NCI-H524 (cell line): ENCODE measurements around the gene CASR.

Experiments
- DNase-seq, 2 experiments: peaks; one replicate each; lab custom pipeline; 2025; lab: John Stamatoyannopoulos, UW

The CASR gene

DNA sequence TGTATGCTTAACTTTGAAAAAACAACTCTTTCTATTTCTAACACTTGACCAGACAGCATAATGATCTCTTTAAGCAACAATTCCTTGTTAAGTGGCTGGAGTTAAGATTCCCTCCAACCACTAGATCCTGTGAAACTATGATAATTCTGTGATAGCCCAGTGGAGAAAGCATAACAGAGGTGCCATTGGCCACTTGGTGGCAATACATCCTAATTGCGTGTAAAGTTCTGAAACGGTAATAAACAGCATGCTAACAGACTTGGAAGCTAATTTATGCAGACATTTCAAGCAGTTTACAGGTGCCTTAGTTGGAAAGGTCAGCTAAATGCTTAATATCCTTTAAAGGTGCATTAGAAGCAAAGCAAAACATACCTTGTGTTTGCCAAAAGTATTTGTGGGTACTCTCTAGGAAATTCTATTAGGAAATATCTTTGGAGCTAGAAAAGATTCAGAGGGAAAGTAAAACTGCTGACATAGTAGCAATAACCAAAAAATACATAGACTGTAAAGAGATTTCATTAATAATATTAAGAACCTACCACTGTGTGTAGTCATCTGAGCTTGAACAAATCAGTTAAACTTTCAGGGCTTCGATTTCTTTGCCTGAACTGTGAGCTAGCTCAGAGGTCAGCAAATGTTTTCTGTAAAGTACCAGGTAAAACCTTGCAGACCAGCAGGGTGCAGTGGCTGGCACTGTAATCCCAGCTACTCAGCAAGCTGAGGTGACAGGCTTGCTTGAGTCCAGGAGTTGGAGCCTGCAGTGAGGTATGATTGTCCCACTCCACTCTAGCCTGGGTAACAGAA is 122.6 kb downstream of the CASR start:
- DNase-seq = peak; percentile 1 to 56

DNA sequence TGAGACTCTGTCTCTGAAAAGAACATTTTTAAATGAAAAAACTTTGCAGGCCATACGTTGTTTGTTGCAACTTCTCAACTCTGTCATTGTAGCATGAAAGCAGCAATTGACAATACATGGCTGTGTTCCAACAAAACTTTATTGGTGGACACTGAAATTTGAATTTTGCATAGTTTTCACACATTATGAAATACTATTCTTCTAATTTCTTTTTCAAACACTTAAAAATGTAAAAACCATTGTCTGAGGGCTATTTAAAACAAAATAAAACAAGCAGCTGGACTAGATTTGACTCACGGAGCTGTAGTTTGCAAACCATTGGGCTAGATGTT is 123.1 kb downstream of the CASR start:
- DNase-seq = no peak

DNA sequence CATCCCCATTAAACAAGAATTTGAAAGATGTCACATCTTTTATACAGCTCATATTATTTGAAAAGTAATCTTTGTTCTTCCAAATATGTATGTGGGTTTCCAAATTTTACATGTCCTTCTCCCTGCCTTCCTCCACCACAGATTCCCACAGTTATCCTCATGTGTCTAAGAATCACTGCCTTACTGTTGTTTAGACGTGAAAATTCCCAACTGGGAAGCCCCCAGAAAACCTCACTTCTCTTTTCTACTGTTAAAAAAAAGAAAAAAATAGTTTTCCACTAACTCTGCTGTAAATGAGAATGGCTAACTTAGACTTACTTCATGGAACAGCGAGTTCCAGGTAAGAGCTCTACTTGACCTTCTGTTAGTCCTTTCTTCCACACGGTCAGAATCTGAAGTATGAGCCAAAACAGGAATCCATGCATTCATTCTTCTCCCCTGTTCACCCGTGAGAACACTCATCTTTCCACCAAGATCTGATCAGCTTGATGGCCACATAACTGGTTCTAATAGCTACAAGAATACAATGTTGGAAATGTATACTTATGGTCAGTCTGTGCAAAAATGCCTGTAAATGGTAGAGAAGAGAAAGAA is 123.7 kb downstream of the CASR start:
- no peak for DNase-seq

GRCh38 chr3:122307976-122308375 is 124.5 kb downstream of the CASR start:
- no peak for DNase-seq

- DNase-seq = no peak
Measured at GRCh38 chr3:122310361-122310760, 126.9 kb downstream of the CASR start.

DNA sequence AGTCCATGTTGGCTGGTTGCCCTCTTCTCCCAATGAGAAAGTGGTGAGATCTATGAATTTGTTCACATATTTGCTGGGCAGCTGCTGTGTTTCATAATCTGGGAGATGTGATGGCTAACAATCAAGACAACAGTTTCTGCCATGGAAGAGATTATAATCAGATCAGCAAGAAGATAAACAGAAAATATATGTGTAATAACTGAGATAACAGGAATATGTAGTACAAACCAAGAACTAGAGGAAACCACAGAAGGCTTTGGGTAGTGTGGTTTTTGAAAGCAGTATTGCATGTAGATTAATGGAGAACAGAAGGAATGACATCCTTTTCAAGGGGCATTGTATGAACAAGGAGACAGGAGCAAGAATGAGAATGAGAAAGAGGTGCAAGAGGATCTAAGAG is 129.4 kb downstream of the CASR start:
- DNase-seq = no peak

DNA sequence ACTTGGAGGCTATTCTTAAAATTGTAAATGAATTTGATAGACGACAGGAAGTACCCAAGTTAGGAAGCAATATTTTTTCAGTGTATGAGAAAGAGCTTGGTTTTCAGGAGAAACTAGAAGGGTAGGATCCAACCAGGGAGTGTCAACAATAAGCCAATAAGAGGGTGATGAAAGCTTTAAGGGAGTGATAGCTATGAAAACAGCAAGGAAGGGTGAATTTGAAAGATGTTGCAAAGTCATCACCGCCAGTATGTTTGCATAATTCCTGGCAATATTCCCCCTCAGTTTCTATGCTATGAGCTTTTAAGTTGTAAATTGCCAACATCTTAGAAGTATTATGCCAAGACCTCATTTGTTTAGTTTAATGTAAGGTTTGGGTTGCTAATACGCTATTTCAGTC is 129.8 kb downstream of the CASR start:
- no peak for DNase-seq

DNA sequence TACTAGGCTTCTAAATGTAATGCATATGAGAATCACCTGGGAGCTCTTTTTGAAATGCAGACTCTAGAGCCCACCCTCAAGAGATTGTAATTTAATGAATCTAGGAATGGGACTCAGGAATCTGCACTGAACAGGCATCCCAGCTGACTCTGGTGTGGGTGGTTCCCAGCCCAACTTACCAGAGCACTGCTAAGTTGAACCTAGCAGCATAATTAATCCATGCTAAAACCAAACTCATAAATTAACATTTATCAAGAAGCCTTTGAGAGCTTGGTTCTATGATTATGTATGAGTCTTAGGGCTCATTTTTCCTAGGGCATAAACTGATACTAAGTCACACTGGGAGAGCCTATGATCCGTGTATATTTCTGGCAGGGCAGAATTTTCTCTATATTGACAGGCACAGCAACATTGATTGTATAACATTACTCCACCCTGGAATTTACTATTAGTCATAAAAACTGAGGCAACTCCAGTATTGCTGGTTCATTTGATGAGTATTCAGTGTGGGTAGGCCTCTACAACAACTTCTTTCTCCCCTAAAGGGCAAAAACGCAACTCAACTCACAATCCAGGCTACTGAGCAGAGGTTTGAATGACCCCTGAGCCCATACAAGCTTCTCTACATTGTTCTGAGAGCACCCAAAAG is 130.9 kb downstream of the CASR start:
- DNase-seq = no peak

DNA sequence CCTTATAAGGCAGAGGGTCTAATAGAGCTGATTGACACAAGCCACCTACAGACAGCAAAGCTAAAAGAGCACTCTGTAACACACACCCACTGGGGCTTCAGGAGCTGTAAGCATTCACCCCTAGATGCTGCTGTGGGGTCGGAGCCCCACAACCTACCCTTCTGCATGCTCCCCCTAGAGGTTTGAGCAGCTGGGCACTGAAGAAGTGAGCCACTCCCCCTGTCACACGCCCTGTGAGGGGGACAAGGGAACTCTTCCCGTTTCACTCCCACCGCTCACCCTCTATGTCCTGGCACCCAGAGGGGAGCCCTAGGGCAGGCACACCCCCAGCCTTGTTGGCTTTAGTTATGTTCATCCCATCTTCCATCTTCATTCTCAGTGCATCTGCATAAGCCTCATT is 132.2 kb downstream of the CASR start:
- DNase-seq = no peak

DNA sequence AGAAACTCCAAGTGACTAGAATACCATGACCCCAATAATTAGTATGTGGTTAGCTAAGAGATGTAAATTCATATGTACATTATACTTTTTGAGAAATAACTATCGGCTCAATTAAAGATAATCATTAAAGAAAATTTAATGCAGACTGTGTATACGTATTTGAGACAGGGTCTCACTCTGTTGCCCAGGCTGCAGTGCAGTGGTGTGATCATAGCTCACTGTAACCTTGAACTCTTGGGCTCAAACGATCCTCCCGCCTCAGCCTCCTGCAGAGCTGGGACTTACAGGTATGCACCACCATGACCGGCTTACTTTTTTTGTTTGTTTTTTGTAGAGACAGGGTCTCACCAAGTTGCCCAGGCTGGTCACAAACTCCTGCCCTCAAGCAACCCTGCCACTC is 132.9 kb downstream of the CASR start:
- DNase-seq = no peak

DNA sequence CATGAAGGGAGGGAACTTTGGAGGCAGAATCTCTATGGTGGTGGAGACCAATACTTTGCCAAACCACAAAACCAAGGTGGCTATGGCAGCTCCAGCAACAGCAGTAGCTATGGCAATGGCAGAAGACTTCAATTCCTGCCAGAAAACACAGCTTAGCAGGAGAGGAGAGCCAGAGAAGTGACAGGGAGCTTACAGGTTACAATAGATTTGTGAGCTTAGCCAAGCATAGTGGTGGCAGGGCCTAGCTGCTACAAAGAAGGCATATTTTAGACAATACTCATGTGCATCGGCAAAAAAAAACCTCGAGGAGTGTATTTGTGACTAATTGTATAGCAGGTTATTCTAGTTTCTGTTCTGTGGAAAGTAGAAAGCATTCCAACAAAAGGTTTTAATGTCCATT is 135.2 kb downstream of the CASR start:
- DNase-seq = no peak

GRCh38 chr3:122322095-122323075 is 138.9 kb downstream of the CASR start:
- DNase-seq = no peak

DNA sequence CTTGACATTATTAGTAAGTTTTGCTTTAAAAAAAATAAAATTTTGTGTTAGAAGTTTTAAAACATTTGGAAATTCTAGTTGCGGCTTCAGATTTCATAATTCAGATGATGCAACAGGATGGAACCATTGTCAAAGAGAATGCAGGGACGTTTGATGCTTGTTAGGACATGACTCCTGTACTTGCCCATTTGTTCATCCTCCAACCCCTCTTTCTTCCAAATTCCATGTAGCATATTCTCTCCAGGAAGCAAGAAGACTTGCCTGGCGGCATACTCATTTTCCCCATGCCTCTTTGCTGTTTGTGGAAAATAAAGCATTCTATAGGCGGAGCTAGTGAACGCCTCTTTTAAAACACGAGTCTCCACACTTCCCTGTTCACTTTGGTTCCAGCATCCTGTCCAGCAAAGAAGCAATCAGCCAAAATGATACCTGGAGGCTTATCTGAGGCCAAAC is 141.4 kb downstream of the CASR start, which contains the start of gene CSTA:
TSS of gene CSTA (plus strand) at position 378 of the 453 bp plus-strand sequence. CDS start at position 423, 45 bp downstream.
- DNase-seq = no peak

GRCh38 chr3:122325769-122326168 is 142.3 kb downstream of the CASR start:
- DNase-seq = no peak

DNA sequence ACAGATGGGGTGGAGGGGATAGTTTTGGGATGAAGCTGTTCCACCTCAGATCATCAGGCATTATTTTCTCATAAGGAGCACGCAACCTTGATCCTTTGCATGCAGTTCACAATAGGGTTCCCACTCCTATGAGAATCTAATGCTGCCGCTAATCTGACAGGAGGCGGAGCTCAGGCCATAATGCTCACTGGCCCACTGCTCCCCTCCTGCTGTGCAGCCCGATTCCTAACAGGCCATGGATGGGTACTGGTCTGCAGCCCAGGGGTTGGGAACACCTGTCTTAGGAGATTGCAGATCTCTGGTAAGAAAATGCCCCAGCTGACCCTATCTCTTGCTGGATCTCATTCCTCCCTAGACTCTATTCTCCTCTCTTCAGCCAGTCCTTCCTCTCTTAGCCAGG is 148.4 kb downstream of the CASR start:
- no peak for DNase-seq

GRCh38 chr3:122332551-122332950 is 149.1 kb downstream of the CASR start:
- no peak for DNase-seq
